ENCODE data around the gene PANX3. TPM values are rescaled to one million over a fixed set of nuclear protein-coding genes. Genes with fewer than 3 reads are reported as not detected.

Gene PANX3
- total RNA-seq, 2 experiments from 2014 or later, result not detected

Other genes with a start within 250 kb of the PANX3 start
- not detected for gene OR8B2, start 226.9 kb upstream of the PANX3 start, total RNA-seq
- gene OR8B3, start 212.4 kb upstream of the PANX3 start, total RNA-seq, result not detected
- not detected for gene OR8B4, start 186.6 kb upstream of the PANX3 start, total RNA-seq
- not detected for gene OR8B8, start 165.7 kb upstream of the PANX3 start, total RNA-seq
- gene OR8B12, start 67.8 kb upstream of the PANX3 start, total RNA-seq, result not detected
- not detected for gene OR8A1, start 41.4 kb upstream of the PANX3 start, total RNA-seq
- gene TBRG1, start 11.4 kb downstream of the PANX3 start, total RNA-seq, result 10 to 100 TPM; 41.4 to 50.6 TPM
- 1 to 10 TPM; 5.1 to 8.2 TPM for gene SIAE, start 62.3 kb downstream of the PANX3 start, total RNA-seq
- gene SPA17, start 62.5 kb downstream of the PANX3 start, total RNA-seq, result 1 to 10 TPM; 3.4 to 3.8 TPM
- 1 to 10 TPM; 7.3 to 8.4 TPM for gene NRGN, start 128.5 kb downstream of the PANX3 start, total RNA-seq
- under 1 TPM; 0.38 to 0.55 TPM for gene VSIG2, start 140.8 kb downstream of the PANX3 start, total RNA-seq
- gene ESAM, start 150.9 kb downstream of the PANX3 start, total RNA-seq, result 1 to 10 TPM; 1.0 to 1.6 TPM
- 10 to 100 TPM in 1 of 2 experiments, 1 to 10 TPM in 1; 9.4 to 10.4 TPM for gene MSANTD2, start 189.0 kb downstream of the PANX3 start, total RNA-seq